GM20431 (cell line): ENCODE data around the gene DTNBP1.

Source experiments
- in situ Hi-C: fragments of 300-500 bp; cut with MseI, MboI; formaldehyde crosslinking; loops from one replicate; pipeline ENCODE4 v1.15.0; 2020; ENCODE audit warnings: low sequenced_read_pairs; ENCODE audit not compliant: unreplicated experiment

DTNBP1 gene

DNA sequence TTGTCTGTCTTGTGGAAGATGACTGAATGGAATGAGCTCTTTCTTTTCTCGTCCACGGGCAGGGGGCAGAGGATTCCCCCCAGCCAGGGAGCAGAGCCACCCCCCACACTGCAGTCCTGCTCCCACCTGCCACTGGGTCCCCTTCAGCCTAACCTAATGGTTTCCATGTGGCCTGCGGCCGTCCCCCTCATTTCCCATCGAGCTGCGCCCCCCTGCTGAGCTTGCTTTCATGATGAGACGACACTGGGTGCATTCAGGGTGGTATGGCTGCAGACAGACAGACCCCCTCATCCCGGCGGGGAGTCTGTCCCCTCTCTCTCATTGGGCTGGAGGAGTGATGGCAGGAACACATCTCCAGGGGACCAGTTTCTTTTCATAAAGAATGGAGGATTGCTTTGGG is 140.8 kb downstream of the DTNBP1 start:
- in situ Hi-C loops: no loop called here

DNA sequence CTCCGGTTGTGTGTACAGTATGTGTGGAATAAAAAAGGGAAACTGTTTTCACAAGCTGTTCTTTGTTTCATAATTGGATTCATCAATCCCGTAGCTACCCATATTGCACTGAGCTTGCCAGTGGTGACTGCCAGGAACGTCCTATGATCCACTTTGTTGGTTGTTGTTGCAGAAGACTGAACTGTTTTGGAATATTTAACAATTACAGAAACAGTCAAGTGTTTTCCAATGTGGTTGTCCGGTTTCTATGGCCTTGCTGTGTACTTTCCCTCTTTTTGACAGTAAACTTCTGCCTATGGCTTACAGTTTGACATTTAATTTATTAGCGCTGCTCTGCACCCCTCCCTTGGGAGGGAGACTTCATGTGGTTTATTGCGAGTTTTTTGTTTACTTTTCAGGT is 141.2 kb downstream of the DTNBP1 start:
- in situ Hi-C loops: no loop called here

DNA sequence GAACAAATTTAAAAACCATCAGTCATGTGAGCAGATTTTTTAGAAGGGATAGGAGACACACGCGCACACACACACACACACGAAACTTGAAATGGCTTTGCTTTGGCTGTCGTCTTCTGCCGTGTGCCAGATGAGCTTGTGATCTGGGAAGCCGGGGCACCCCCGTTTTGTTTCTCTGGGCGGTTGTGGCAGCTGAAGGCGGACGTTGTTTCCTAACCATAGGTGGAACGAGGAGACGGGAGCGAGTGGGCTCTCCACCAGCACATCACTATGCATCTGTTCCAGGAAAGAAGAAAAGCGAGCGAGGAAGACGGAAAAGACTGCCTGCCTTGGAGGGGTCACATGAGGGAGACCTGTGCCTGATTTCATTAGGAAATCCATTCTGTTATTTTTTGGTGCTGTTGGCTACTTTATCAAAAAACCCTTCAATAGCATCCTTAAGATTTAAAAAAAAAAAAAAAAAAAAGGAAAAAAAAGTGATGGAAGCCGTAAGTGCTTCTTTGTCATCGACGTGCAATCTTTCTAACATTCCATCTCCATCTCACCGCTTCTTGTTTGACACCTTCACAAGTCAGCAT is 142.1 kb downstream of the DTNBP1 start:
- in situ Hi-C loops: no loop called here

DNA sequence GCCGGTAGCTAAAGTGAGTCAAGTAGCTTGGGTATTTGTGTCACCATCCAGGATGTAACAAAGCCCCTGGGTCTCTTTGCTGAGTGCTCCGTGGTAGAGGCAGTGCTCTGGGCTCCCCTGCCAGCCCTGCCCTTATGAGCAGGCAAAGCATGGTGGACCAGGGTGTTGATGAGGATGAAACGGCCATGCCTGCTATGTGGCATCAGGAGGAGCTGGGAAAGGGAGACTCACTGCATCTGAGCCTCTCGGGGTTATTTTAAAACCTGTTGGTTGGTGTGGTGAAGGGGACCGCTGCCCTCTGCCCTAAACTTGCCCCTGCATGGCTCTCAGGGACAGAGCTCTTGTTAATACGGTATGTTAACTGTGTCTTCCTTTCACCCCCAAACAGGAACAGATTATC is 143.1 kb downstream of the DTNBP1 start:
- in situ Hi-C loops: no loop called here

DNA sequence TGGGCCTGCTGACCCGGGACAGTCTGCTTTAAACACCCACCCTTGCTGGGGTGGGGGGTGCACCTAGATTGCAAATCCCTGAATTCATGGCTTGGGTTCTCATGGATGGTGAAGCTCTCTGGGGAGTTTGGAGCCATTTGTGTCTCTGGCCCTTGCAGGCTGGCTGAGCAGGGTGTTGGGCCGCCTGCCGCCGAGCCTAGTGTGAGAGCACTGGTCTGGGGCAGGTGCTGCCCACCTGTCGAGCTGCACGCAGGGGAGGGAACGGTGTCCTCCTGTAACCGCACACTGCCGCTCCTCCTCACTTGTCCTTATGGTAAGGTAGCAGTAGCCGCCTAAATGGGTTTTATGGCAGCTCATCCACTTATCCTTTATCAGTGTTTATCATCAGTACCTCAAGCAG is 143.9 kb downstream of the DTNBP1 start:
- in situ Hi-C loops: no loop called here

DNA sequence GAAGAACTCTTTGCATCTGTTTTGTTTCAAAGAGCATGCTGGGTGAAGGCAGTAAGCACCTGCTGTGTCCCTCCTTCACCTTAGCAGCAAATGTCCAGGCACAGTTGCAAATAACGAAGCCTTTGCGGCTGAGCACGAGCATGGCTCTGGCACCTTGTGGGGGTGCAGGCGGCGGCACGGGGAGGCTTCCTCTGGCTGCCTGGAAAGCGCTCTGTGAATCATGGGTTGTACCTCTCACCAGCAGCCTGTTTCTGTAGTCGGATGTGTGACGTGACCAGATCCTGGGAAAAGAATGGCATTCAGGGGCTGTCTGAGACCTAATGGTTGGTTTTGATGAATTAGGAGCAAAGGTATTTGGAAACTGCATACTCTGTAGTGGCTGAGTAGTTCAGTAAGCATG is 144.8 kb downstream of the DTNBP1 start:
- in situ Hi-C loops: no loop called here

DNA sequence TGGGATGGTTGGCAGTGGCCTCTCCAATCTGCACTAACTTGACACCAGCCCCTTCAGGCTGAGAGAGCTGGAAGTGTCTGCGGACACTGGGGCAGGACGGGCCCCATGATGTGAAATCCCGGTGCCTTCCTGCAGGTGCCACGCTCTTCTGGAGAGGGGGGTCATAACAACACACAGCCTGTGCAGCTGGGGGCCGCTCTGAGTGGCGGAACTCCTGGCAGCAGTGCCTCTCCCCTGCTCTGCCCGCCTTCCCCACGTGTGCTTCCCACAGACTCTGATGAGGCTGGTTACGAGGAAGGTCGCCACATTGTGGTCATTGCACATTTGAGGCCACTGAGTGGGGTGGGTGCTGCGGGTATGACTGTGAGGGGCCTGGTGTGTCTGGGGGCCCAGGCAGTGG is 145.2 kb downstream of the DTNBP1 start:
- in situ Hi-C loops: no loop called here

DNA sequence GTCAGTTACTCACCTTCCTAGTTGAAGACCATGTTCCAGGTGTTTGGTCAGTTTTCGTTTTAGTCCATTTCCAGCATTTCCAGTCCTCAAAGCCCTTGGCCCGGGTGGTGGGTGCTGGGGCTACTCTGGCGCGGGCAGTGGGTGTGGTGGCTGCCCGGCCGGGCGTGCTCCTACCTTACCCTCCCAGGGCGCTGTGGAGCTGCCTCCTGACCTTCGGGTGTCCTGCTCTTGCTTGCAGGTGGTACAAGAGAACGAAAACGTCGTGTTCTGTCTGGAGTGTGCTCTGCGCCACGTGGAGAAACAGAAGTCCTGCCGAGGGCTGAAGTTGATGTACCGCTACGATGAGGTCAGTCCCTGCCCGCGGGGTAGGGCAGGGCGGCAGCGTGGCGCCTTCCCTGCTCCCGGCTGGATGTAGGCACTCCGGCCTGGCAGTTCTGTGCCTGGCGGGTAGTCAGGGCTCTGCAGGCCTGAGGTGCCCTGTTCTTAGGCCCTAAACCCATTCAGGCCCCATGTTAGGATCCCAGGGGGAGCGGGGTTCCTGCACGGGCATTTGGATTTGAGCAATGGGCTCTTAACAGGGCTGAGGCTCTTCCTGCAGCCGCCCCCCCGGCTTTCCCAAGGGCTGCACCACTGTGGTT is 145.8 kb downstream of the DTNBP1 start:
- in situ Hi-C loops: no loop called here

DNA sequence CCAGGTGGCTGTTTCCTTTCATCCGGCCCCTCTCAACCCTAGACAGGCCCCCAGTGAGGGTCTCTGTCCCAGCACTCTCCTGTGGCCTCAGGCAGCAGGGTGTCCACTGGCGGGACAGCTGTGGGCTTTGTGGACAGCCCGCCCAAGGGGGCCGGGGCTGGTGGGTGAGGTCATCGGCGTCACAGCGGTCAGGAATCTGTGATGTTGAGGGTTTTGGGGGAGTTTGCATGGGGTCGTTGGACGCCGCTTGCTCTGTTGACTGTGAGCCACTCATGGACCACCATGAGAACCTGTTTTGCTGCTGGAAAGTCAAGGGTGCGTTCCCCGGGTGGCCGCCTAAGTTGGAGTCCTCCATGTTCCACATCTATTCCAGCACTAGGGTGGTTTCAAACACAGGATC is 146.4 kb downstream of the DTNBP1 start:
- in situ Hi-C loops: no loop called here

DNA sequence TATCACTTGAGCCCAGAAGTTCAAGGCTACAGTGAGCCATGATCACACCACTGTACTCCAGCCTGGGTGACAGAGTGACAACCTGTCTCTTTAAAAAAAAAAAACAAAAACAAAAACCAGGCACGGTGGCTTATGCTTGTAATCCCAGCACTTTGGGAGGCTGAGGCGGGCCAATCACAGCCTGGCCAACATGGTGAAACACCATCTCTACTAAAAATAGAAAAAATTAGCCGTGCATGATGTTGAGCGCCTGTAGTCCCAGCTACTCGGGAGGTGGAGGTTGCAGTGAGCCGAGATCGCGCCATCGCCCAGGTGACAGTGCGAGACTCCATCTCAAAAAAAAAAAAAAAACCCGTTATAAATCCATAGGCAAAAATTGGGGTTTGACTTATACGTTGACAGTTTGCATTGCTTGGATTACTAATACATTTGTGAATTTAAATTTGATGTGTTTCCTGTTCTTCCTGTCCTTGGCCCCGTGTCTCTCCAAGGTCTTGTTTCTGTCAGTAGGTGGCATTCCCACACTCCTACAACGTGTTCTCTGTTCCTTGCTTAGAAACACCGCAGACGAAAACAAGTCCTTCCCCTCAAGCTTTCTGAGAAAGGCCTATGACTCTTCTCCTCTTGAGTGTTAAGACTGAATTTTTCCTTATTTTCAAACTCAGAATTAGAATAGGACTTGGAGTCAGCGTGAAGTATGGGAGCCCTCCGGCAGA is 147.0 kb downstream of the DTNBP1 start:
- in situ Hi-C loops: no loop called here

DNA sequence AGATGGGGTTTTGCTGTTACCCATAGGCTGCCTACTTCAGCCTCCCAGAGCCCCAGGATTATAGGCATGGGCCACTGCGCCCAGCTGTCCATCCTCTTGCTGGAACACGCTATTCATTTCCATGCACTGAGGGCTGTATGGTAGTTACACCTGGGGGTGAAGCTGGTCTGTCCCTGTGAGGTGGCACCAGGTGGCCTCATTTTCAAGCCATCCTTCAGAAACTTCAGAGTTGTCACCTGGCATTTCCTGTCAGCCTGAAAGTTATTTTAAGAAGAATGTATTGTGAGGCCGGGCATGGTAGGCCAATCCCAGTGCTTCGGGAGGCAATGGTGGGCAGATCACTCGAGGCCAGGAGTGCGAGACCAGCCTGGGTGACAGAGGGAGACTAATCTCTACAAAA is 147.6 kb downstream of the DTNBP1 start:
- in situ Hi-C loops: no loop called here

DNA sequence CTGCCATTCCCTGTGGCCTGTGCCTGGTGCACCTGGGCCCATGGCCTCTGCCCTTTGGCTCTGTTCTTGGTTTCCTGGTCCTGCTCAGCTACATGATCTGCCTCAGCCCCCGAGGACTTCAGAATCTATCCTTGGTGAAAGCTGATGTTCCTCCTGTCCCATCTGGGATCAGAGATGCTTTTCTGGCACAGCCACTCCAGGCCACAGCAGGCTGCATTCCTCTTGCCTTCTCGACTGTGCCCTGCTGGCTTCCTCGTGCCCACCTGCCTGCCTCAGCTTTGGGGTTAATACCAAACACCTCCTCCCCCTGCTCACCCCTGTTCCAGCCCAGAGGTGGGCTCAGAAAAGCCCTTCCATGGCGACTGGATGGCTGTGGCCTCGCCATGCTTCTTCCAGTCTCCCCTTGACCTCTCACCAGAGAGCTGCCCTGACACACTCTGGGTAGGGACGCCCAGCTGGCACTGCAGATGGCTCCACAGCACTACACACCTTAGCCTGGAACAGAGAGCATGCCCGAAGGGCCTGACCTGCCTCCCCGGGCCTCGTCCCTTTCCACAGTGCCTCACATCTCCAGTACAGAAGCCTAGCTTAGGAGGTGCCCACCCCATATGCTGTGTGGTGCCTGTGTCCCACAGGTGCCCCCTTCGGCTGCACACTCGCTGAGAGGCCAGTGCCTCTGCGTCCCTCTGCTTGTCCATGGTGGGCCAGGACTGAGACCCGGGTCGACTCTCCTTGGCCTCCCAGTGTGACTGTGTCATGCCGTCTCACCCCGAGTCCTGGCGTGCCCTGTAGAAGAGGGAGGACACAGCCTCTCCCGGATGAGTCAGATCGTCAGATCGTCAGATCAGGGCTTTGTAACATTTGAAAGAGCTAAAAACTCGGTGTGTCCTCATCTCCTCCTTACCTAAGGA is 148.8 kb downstream of the DTNBP1 start:
- in situ Hi-C loops: no loop called here

DNA sequence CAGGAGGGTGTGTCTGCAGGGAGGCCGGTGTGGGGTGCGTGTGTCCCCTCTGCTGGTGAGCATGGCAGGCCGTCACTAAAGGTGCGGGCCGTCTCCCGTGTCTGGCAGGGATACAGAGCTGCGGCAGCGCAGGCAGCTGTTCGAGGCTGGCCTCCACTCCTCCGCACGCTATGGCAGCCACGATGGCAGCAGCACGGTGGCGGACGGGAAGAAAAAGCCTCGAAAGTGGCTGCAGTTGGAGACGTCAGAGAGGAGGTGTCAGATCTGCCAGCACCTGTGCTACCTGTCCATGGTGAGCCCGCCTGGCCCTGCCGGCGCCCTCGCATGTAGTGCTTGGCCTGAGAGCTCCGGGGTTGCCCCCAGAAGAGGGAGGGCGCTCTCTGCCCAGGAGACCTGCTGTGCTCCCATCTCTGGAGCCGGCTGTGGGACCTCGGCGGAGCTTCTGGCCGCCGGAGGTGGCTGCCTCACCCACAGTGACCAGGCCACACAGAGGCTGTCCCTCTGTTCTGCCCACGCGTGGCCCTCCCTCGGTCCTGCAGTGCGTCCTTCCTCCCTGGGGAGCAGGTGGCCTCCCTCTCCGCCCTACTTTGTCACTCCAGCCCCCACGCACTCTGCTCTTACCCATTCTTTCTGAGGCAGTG is 149.6 kb downstream of the DTNBP1 start:
- in situ Hi-C loops: no loop called here

DNA sequence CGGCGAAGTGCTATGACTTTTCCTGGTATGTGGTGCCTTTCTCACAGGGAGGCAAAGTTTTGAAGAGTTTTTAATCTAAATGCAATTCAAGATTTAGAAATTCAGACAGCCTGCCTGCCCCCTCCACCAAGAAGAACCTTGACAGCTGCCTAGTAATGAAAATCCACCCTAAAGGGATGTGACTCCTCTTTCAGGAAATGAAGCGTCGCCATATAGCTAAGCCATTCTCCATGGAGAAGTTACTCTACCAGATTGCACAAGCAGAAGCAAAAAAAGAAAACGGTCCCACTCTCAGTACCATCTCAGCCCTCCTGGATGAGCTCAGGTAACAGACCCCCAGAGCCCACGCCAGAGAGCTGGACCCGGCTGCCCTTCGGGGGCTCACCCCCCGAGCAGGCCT is 150.1 kb downstream of the DTNBP1 start:
- in situ Hi-C loops: no loop called here

DNA sequence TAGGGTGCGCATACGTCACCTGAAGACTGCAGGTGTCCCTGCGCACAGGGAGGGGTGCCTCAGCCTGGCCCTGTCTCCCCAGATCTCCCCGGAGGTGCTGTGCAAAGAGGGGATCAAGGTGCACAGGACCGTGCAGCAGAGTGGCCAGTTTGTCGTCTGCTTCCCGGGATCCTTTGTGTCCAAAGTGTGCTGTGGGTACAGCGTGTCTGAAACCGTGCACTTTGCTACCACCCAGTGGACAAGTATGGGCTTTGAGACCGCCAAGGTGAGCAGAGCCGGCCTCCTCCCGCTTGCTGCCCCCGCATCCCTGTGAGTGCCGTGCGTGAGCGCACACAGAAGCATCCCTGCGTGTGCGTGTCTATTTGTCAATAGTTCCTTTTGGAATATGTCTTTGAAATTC is 150.7 kb downstream of the DTNBP1 start:
- in situ Hi-C loops: no loop called here

DNA sequence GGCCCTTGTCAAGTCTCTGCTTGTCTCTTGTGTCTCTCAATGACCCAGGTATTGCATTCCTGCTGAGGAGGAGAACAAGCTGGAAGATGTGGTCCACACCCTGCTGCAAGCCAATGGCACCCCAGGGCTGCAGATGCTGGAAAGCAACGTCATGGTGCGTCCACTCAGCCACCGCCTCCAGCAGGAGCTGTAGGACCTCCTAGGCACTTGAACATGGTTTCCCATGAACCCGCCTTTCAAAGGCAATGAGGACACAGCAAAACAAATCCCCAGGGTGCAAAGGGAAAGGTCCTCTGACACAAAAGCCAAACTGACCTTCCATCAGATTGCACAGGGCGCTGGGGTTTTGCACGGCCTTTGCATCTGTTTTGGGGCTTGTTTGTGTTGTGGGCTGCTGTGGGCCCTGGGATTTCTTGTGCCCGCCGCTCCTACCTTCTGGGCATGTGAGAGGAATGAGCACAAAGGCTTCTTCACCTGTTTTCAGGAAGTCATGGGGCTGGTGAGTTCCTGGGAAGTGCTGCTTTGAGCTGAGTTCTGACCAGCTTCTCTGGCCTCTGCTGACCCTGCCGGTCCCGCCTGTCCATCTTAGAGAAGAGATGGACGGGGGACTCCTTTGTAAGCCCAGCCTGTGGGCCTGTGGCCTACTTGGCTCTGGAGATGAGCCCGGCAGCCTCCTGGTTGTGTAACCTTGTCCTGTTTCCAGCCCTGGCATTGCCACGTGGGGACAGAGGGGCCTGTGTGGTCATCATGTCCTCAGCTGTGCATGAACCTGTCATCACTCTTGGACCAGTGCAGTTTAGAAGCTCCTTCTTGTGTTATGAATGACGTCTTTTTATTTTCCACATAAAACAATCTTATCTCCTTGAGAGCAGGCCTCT is 151.3 kb downstream of the DTNBP1 start:
- in situ Hi-C loops: no loop called here

DNA sequence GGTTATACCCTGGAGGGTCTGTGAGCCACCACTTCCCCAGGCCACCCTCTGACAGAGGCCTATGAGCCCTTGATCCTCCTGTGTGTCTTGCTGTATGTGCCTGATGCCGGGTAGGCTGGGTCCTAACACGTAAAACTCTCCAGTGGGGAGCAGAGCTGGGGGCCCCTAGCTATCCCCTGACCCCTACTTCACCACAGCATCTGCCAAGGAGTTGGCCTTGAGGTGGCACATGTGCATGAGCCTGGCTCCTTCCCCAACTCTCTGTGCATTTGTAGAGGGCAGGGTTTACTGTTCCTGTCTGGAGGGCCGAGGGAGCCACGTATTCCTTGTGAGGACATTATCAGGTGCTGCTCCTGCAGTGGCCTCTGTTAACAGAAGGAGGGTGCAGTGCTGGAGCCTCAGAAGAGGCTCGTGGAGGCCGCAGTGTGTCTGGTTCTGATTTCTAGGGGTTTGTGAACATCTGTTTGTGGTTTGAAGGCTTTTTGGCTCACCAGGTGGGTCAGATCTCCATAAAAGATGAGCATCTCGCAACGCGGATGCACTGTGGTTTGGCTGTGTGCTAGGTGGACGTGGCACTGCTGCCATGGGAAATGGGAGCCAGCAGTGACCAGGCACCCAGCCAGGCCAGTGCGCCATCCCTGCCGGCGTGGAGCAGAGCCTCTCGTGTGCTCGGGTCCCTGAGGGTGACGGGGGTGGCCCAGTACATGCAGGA is 152.1 kb downstream of the DTNBP1 start:
- in situ Hi-C loops: no loop called here

DNA sequence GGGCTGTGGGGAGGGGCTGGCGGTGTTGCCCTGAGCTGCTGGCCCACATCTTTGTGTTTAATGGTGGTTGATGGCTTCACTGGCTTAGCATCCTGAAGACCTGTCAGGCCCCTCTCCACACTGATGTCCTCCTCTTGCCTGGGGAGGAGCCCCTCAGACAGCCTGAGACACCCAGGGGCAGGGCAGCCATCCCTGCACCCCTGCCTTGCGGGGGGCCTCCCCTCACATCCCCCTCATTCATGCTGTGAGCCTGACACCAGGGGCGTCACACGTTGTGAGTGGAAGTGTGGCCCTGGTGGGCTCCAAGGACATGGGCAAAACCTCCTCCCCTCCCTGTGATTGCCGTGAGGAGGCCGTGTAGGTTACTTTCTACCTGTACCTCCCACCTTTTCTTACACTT is 152.7 kb downstream of the DTNBP1 start:
- in situ Hi-C loops: no loop called here
